GM08714 (cell line): Measurements from ENCODE around the gene TARS2.

Source experiments
- H3K4me3 ChIP-seq: fragments of 200-500 bp; sonication (Bioruptor generic); 2 replicates; pipeline ENCODE4 v1.5.1; 2014; ENCODE audit warnings: mild to moderate bottlenecking, low read length, inconsistent platforms
- ZNF274 ChIP-seq: IDR thresholded peaks from 2 replicates; pipeline ENCODE4 v1.6.1; 2012; ENCODE audit warnings: mild to moderate bottlenecking, low read depth, low read length

TARS2 gene

DNA sequence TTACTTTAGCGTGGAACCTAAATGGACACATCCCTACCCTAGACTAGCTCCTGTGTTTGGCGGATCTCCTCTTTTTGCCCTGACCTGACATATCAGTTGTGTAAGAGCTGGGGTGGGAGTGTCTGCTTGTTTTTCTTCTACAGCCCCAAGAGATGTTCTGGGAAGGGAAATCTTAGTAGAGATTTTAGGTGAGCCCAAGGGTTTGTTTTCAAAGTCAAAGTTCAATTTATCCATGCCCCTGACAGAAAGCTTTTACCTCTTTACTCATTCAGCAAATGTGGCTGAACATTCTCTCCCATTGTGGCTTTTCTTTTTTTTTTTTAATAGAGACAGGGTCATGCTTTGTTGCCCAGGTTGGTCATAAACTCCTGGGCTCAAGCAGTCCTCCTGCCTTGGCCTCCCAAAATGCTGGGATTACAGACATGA lies 7.3 kb upstream of the TARS2 start:
- no peak for TF ChIP-seq ZNF274
- H3K4me3 ChIP-seq, result no peak overlapping the region

DNA sequence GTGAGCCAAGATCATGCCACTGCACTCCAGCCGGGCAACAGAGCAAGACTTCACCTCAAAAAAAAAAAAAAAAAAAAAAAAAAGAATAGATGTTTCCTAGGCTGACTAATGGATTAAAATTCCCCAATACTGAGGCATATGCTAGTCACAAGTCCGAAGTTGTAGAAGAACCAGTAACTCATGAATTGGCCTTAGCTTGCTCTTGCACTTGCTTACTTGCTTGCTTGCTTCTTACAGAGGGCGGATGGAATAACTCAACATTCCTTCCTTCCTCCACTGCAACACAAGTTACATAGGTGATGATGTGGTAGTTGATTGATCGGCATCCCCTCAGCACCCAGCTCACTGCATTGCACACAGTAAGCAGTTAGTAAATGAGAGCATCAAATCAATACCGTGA lies 2.8 kb upstream of the TARS2 start:
- no peak overlapping the region for H3K4me3 ChIP-seq
- TF ChIP-seq ZNF274, result no peak

DNA sequence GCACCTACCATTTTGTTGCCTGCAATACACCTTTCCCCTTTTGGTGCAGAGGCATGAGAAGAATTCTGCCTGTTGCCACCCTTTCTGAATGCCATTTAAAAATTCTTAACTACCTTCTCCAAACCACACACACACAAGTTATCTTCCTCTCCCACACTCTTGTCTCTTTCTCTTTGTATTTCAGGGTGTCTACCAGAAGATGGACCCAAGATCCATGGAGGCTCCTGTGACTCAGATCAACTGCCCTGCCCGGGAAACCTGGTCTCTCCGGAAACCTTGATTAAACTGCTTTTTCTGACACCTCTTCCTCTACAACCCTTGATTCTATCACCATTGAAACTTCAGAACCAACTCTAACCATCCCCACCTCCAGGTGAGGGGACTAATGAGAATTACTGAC lies 2.4 kb upstream of the TARS2 start:
- TF ChIP-seq ZNF274, result no peak
- no peak overlapping the region for H3K4me3 ChIP-seq

DNA sequence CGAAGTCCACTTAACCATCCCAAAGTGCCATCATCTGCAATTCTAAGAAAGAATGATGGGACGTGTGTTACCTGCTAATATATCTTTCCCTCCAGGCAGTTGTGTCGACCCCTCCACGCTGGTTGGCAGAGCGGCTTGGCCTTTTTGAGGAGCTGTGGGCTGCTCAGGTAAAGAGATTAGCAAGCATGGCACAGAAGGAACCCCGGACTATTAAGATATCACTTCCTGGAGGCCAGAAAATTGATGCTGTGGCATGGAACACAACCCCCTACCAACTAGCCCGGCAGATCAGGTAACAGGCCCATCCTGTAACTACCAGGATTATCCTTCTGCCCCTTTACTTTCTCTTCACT lies 520 bp downstream of the TARS2 start:
- TF ChIP-seq ZNF274, result no peak
- H3K4me3 ChIP-seq, result peak overlapping the region; percentile 95

DNA sequence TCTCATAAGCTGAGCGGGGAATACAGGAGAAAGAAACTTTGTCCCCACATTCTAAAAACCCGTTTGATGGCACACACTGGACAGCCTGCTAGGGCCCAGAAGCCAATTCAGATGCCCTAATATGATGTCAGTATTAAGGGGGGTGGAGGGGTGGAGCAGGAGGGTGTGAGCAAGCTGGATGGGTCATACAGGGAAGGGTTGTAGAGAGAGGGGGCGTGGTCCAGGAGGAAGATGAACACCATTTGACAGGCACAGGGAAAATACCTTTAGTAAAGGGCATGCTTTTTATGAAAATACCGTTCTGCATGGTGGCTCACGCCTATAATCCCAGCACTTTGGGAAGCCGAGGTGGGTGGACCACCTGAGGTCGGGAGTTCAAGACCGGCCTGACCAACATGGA lies 6.0 kb downstream of the TARS2 start:
- no peak overlapping the region for H3K4me3 ChIP-seq
- no peak for TF ChIP-seq ZNF274

DNA sequence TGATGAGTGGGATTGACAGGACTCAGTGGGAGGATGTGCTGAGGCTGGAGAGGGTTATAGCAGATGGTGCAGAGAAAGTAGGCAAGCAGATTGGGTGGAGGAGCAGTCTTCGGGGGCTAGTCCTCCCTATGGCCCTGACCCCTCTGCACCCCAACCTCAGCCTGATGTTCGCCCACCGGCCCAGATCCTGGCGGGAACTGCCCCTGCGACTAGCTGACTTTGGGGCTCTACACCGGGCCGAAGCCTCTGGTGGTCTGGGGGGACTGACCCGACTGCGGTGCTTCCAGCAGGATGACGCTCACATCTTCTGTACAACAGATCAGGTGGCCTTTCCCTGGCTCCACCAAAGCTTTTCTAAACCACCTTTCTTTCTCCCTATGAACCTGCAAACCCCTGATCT lies 11.1 kb downstream of the TARS2 start:
- no peak overlapping the region for H3K4me3 ChIP-seq
- TF ChIP-seq ZNF274, result no peak

DNA sequence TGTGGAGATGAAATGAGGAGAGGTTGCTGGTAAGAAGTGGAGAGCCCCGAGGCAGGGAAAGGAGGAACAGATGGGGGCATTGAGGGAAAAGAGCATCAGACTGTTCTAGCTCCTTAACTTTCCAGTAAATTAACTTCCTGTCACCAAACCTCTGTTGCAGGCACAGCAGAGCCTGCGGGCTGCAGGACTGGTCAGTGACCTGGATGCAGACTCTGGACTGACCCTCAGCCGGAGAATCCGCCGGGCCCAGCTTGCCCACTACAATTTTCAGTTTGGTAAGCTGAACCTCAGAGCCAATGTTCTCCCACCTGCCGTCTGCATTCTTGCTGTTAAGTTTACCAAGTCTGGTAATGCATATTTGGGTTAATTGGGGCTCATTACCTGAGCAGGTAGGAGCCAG lies 18.2 kb downstream of the TARS2 start:
- H3K4me3 ChIP-seq, result no peak overlapping the region
- no peak for TF ChIP-seq ZNF274

DNA sequence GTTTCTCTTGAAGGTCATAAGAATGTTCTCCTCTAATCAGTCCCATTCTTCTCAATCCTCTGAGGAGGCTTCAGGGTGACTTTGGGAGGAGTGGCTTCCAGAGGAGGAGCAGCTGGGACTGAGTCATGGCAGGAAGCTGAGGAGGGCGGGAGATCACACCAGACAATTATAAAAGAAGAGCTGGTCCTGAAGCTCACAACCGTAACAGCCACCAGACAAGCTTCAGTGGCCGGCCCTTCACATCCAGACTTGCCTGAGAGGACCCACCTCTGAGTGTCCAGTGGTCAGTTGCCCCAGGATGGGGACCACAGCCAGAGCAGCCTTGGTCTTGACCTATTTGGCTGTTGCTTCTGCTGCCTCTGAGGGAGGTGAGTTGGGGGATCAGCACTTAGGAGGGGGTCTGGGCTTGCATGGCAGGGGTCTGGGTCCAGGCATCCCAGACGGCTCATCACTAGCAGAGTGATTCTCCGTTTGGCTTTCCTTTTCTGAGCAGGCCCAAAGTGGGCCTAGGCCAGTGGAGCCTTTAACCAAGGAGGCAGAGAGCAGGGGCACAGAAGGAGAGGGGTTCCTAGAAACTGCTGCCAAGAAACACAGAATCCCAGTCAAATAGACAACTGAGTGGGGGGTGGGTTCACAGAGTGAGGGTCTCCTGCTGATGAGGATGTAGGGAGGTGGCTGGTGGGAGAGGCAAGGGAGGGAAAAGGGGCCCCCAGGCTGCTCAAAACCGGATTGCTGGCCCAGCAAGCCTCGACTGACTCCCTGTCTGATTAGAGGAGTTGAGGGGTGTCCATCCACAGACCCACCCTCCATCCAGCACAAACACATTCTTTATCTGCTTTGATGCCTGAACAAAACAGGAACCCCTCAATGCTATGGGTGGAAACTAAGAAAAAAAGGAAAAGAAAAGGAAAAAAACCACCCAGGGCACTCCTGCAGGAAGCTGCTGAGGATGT lies 21.0 kb downstream of the TARS2 start, which contains the start of gene ECM1:
TSS of gene ECM1 (plus strand) at position 198 of the 953 bp plus-strand sequence. CDS start at position 299, 101 bp downstream.
- H3K4me3 ChIP-seq, result no peak within 1 kb of the TSS
- TF ChIP-seq ZNF274, result no peak

DNA sequence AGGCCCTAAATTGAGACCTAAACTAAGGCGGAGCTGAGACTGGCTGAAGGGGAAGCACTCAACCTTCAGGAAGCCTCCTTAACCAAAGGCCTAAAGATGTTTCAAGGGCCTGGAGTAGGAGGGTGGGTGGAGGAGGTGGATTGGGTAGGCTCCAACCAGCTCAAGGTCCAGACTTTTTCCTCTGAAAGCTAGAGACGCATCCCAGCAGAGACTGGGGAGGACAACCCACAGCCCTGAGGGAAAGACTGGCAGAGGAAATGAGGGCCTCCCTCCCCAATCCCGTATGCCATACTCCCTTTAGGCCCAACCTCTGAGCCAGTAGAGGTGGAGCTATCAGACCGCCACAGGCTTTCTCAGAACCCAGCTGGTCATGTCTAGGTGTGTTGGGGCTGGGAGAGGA lies 21.8 kb downstream of the TARS2 start:
- no peak for TF ChIP-seq ZNF274

DNA sequence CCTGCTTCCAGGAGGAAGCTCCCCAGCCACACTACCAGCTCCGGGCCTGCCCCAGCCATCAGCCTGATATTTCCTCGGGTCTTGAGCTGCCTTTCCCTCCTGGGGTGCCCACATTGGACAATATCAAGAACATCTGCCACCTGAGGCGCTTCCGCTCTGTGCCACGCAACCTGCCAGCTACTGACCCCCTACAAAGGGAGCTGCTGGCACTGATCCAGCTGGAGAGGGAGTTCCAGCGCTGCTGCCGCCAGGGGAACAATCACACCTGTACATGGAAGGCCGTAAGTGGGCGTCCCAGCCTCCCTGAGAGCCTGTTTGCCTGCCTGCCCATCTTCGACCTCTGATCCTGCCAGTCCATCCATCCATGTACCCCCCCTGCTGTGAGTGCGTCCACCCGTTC lies 24.3 kb downstream of the TARS2 start:
- TF ChIP-seq ZNF274, result no peak
- H3K4me3 ChIP-seq, result no peak overlapping the region

More for the DNA sequence above, 21.8 kb downstream of the TARS2 start:
- H3K4me3 ChIP-seq, result no peak overlapping the region

DNA sequence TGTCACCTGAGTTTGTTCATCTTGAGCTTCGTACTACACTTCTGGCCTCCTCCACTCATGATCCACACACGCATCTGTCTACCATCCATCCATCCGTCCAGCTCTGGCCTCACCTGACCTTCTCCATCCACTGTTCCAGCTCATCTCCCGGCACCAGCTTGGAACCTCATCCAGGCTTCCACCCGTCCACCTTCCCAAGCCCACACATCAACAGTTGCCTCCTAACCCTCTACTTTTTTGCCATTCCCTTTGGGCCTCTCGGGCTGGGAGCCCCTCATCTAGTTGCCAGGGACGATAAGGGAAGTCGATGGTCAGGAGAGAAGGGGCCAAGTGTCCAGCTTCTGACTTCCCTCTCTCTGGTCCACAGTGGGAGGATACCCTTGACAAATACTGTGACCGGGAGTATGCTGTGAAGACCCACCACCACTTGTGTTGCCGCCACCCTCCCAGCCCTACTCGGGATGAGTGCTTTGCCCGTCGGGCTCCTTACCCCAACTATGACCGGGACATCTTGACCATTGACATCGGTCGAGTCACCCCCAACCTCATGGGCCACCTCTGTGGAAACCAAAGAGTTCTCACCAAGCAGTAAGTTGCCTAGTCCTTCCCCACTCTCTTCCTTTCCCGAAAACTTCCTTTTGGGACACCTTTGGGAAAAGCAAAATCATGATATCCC lies 24.9 kb downstream of the TARS2 start:
- no peak for TF ChIP-seq ZNF274
- H3K4me3 ChIP-seq, result no peak overlapping the region

DNA sequence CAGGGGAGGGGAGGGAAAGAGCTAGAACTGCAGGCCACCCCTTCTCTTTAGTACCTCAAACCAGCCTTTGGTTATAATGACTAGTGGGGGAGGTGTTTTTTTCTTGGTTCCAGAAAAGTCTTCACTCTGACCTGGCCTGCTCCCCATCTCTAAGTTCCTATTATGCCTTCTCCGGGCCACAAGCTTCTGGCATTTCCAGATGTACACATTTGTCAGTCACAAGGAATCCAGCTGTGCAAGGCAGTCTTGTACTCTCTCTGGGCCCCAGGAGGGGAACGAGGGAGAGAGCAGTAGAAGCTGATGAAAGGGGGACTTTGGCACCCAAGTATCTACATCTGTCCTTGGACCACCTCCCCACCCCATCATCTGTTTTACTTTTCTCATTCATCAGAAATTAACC lies 25.6 kb downstream of the TARS2 start:
- no peak overlapping the region for H3K4me3 ChIP-seq
- TF ChIP-seq ZNF274, result no peak

DNA sequence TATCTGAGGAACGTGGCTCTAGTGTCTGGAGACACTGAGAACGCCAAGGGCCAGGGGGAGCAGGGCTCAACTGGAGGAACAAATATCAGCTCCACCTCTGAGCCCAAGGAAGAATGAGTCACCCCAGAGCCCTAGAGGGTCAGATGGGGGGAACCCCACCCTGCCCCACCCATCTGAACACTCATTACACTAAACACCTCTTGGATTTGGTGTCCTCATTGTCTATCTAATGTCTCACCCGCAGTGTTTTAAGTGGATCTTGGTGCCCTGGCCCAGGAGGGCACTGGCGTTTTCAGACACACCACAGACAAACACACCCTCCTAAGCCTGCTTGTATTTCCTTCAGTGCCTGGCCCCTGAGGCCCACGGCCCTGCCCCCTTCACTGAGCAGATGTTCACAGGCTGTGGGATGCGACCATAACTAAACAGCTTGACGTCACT lies 26.2 kb downstream of the TARS2 start:
- TF ChIP-seq ZNF274, result no peak
- no peak overlapping the region for H3K4me3 ChIP-seq

DNA sequence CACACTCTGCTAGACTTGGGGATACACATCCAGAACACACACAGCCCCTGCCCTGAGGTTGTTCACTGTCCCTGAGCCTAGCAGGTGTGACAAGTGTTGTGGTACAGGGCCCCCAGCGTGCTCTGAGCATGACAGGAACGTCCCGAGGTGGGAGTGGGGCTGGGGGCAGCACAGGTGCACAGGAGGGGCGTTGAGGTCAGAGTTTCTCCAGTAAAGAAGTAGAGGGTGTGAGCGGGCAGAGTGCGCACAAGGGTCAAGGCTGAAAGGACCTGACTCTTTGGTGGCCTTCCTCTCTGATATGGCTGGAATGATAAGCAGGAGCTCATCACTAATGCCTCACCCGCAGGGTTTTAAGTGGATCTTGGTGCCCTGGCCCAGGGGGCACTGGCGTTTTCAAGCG lies 27.0 kb downstream of the TARS2 start:
- no peak overlapping the region for H3K4me3 ChIP-seq
- TF ChIP-seq ZNF274, result no peak

DNA sequence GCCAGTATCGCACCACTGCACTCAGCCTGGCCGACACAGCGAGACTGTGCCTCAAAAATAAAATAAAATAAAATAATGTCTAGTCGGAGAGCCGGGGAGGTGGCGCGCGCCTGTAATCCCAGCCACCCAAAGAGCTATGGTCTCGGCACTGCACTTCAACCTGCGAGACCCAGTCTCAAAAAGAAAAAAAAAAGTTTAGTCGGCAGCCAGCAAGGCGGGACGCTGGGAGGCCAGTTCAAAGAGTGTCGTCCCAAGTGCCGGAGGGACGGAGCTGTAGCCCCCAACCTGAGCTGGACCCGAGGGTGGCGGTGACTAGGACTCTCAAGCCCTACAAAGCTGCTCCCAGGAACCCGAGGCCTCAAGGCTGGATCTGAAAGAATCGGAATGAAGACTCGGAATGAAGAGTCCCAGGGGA lies 27.7 kb downstream of the TARS2 start:
- H3K4me3 ChIP-seq, result peak overlapping the region; percentile 56
- TF ChIP-seq ZNF274, result no peak
